ENCODE results near the gene SLC35F2. TPM values are rescaled to one million over a fixed set of nuclear protein-coding genes. Genes with fewer than 3 reads are reported as not detected.
"Not testable (repeated sequence)": the region's sequence is repeated elsewhere in the genome, so short reads cannot be mapped to it uniquely, and the experiment has no call there.

SLC35F2 gene
- total RNA-seq, 1 donor from 2014 or later = 29.8 TPM

DNA sequence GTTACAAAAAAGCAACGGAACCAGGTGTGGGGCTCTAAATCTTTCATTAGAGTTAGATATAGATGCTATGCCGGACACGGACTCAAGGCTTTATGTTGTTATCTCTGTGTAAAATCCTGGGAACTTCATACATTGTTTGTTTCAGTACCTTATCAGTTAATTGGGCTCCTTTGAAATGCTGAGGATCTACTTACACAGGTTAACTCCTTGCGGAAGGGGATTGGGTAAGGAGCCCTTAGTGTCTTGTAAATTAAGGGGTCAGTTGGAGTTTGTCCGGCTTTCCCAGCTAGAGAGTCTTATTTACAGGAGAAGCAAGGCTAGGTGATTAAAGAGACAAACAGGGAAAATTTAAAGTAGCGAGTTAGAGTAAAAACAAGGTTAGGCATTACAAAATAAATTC, 24.7 kb downstream of the SLC35F2 start:
- H3K27me3 Mint-ChIP-seq (ENCODE audit: low read depth); H3K36me3 Mint-ChIP-seq (ENCODE audit: low read depth); H3K27ac Mint-ChIP-seq; DNase-seq (ENCODE audit: low spot score); H3K9me3 Mint-ChIP-seq; H3K4me3 Mint-ChIP-seq (ENCODE audit: low read depth); intact Hi-C loops (cut with micrococcal nuclease): not testable (repeated sequence)
- H3K4me1 Mint-ChIP-seq (ENCODE audit: low read depth) = peaks cover 25% of the 10 kb centered on the region

DNA sequence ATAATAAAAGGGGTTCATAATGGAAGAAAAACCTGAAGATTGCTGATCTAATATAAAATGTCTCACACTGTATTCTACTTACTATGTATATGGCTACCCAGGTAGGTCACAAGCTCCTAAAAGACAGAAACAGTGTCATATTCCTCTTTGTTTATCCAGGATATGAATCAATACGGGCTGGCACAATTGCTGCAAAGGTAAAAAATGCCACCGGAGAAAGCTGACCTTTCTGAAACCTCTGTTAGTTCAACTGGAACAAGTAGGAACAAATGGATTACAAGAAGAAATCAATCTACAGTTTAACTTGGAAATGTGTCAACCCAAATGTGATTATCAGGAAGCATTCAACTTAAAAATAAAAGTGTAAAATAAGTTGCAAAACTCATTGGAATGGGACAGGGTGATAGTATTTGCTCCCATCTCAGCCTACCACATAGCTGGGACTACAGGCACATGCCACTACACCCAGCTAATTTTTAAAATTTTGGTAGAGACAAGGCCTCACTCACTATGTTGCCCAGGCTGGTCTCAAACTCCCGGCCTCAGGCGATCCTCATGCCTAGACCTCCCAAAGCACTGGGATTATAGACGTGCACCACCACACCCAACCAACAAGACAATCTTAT, 27.6 kb downstream of the SLC35F2 start:
- intact Hi-C loops (cut with micrococcal nuclease) = no loop called here
- H3K4me3 Mint-ChIP-seq (ENCODE audit: low read depth) = no peak overlapping the region

DNA sequence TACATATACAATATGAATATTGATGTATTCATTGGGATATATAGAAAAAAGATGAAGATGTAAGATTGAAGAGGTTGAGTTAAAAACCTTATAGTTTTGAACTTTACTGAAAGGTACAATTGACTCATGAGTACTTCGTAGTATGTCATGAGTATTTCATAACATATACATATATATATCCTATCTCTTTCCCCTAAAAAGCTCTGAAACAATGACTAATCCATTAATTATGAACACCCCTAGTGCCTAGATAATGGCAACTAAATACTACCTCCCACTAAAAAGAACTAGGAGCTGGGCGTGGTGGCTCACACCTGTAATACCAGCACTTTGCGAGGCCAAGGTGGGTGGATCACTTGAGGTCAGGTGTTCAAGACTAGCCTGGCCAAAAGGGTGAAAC, 31.5 kb downstream of the SLC35F2 start:
- H3K36me3 Mint-ChIP-seq (ENCODE audit: low read depth) = peaks cover 3% of the 10 kb centered on the region
- intact Hi-C loops (cut with micrococcal nuclease) = loop anchor here (2.0 kb wide), 1 partner anchor 14 kb away; no protein-coding TSS in a partner anchor

More for the DNA sequence above, 27.6 kb downstream of the SLC35F2 start:
- peaks cover 14% of the 10 kb centered on the region for H3K4me1 Mint-ChIP-seq (ENCODE audit: low read depth)
- no peak for DNase-seq (ENCODE audit: low spot score)
- no peak overlapping the region for H3K27ac Mint-ChIP-seq
- H3K36me3 Mint-ChIP-seq (ENCODE audit: low read depth) = peaks cover 3% of the 10 kb centered on the region
- H3K27me3 Mint-ChIP-seq (ENCODE audit: low read depth) = no peaks in the 10 kb centered on the region
- H3K9me3 Mint-ChIP-seq = no peaks in the 10 kb centered on the region

DNA sequence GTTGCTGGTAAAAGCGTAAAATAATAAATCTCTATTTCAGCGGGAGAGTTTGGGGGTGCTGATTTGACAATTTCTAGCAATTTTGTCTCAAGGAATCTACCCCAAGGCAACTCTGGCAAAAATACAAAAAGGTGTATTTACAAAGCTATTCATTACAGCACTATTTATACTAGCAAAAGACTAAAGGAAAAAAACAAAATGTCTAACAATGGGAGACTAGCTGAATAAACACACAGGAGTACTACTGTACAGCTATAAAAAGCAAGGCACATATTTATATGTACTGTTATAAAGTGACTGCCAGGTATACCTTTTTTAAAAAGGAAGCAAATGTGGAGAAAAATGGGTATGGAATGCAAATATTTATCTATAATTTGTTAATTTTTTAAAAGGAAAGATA, 32.7 kb downstream of the SLC35F2 start:
- no peaks in the 10 kb centered on the region for H3K36me3 Mint-ChIP-seq (ENCODE audit: low read depth)
- H3K27ac Mint-ChIP-seq = no peak overlapping the region
- no peak for DNase-seq (ENCODE audit: low spot score)
- no peak overlapping the region for H3K4me3 Mint-ChIP-seq (ENCODE audit: low read depth)
- intact Hi-C loops (cut with micrococcal nuclease) = loop anchor here (2.0 kb wide), 1 partner anchor 15 kb away; no protein-coding TSS in a partner anchor
- no peaks in the 10 kb centered on the region for H3K27me3 Mint-ChIP-seq (ENCODE audit: low read depth)
- peaks cover 5% of the 10 kb centered on the region for H3K4me1 Mint-ChIP-seq (ENCODE audit: low read depth)
- no peaks in the 10 kb centered on the region for H3K9me3 Mint-ChIP-seq

More for the DNA sequence above, 31.5 kb downstream of the SLC35F2 start:
- Mint-ChIP-seq H3K27ac (no peak overlapping the region), H3K9me3 (no peaks in the 10 kb centered on the region), H3K4me1 (ENCODE audit: low read depth) (peaks cover 8% of the 10 kb centered on the region), H3K27me3 (ENCODE audit: low read depth) (no peaks in the 10 kb centered on the region), H3K4me3 (ENCODE audit: low read depth) (no peak overlapping the region)
- no peak for DNase-seq (ENCODE audit: low spot score)

GRCh38 chr11:107824668-107825369, 33.8 kb downstream of the SLC35F2 start:
- Mint-ChIP-seq H3K4me3 (ENCODE audit: low read depth) (no peak overlapping the region), H3K27me3 (ENCODE audit: low read depth) (no peaks in the 10 kb centered on the region), H3K27ac (no peak overlapping the region), H3K4me1 (ENCODE audit: low read depth) (peaks cover 5% of the 10 kb centered on the region), H3K36me3 (ENCODE audit: low read depth) (no peaks in the 10 kb centered on the region), H3K9me3 (no peaks in the 10 kb centered on the region)
- no peak for DNase-seq (ENCODE audit: low spot score)
- intact Hi-C loops (cut with micrococcal nuclease) = no loop called here

GRCh38 chr11:107821199-107821927, 37.2 kb downstream of the SLC35F2 start:
- no peaks in the 10 kb centered on the region for H3K27me3 Mint-ChIP-seq (ENCODE audit: low read depth)
- DNase-seq (ENCODE audit: low spot score) = no peak
- H3K9me3 Mint-ChIP-seq = no peaks in the 10 kb centered on the region
- no peaks in the 10 kb centered on the region for H3K36me3 Mint-ChIP-seq (ENCODE audit: low read depth)
- no peak overlapping the region for H3K4me3 Mint-ChIP-seq (ENCODE audit: low read depth)
- no peak overlapping the region for H3K27ac Mint-ChIP-seq
- H3K4me1 Mint-ChIP-seq (ENCODE audit: low read depth) = peaks cover 5% of the 10 kb centered on the region
- intact Hi-C loops (cut with micrococcal nuclease) = no loop called here

GRCh38 chr11:107819361-107820014, 39.1 kb downstream of the SLC35F2 start:
- Mint-ChIP-seq H3K4me3 (ENCODE audit: low read depth) (no peak overlapping the region), H3K4me1 (ENCODE audit: low read depth) (peaks cover 5% of the 10 kb centered on the region), H3K9me3 (no peaks in the 10 kb centered on the region), H3K36me3 (ENCODE audit: low read depth) (no peaks in the 10 kb centered on the region), H3K27me3 (ENCODE audit: low read depth) (no peaks in the 10 kb centered on the region), H3K27ac (no peak overlapping the region)
- intact Hi-C loops (cut with micrococcal nuclease) = no loop called here
- DNase-seq (ENCODE audit: low spot score) = no peak

- Mint-ChIP-seq H3K27me3 (ENCODE audit: low read depth) (no peaks in the 10 kb centered on the region), H3K9me3 (no peaks in the 10 kb centered on the region), H3K4me3 (ENCODE audit: low read depth) (no peak overlapping the region), H3K4me1 (ENCODE audit: low read depth) (peaks cover 3% of the 10 kb centered on the region), H3K27ac (no peak overlapping the region), H3K36me3 (ENCODE audit: low read depth) (no peaks in the 10 kb centered on the region)
- intact Hi-C loops (cut with micrococcal nuclease) = no loop called here
- DNase-seq (ENCODE audit: low spot score) = no peak
Observed at GRCh38 chr11:107818491-107818890, 40.1 kb downstream of the SLC35F2 start.

- Mint-ChIP-seq H3K4me1 (ENCODE audit: low read depth) (peaks cover 3% of the 10 kb centered on the region), H3K9me3 (no peaks in the 10 kb centered on the region), H3K27ac (no peak overlapping the region), H3K27me3 (ENCODE audit: low read depth) (no peaks in the 10 kb centered on the region), H3K36me3 (ENCODE audit: low read depth) (peaks cover 6% of the 10 kb centered on the region), H3K4me3 (ENCODE audit: low read depth) (no peak overlapping the region)
- intact Hi-C loops (cut with micrococcal nuclease) = no loop called here
- DNase-seq (ENCODE audit: low spot score) = no peak
Observed at GRCh38 chr11:107816028-107816427, 42.6 kb downstream of the SLC35F2 start.

DNA sequence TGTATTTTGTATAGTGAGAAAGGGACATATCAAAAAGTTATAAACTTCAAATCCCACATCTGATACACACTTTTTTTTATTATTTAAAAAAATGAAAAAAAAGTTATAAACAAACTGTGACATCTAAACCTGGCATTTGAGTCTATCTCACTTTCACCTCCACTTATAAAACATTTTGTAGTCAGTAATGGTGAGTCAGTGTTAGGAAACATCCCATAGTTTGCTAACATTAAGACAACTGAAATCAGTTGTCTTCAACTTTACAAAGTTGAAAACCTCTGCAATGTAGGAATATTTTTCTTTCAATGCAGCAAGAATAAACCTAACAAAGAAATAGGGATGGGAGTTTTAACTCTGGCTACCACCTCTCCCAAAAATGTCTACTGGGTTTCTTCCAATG, 47.7 kb downstream of the SLC35F2 start:
- intact Hi-C loops (cut with micrococcal nuclease) = no loop called here
- Mint-ChIP-seq H3K9me3 (no peaks in the 10 kb centered on the region), H3K36me3 (ENCODE audit: low read depth) (peaks cover 41% of the 10 kb centered on the region), H3K27ac (no peak overlapping the region), H3K27me3 (ENCODE audit: low read depth) (no peaks in the 10 kb centered on the region), H3K4me1 (ENCODE audit: low read depth) (no peaks in the 10 kb centered on the region), H3K4me3 (ENCODE audit: low read depth) (no peak overlapping the region)
- DNase-seq (ENCODE audit: low spot score) = no peak

DNA sequence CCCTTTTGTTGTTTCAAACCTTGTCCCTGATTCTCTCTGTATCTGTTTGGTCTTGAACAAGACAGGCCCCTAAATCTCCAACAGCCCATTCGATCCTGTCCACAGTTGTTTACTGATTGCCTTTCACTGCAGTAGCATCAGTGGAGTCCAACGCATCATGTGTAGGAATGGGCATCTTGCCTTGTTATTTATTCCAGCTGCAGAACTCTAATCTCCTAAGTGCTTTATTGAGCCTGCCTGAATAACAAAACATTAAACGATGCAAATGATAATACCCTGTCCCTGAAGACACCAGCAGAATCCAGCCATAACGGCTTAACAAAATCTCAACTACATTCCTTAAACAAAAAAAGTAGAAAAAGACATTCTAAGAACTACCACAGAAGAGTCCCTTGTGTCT, 50.1 kb downstream of the SLC35F2 start:
- Mint-ChIP-seq H3K4me1 (ENCODE audit: low read depth) (no peaks in the 10 kb centered on the region), H3K9me3 (no peaks in the 10 kb centered on the region), H3K27me3 (ENCODE audit: low read depth) (no peaks in the 10 kb centered on the region), H3K36me3 (ENCODE audit: low read depth) (peaks cover 49% of the 10 kb centered on the region), H3K4me3 (ENCODE audit: low read depth) (no peak overlapping the region), H3K27ac (no peak overlapping the region)
- no peak for DNase-seq (ENCODE audit: low spot score)
- intact Hi-C loops (cut with micrococcal nuclease) = no loop called here

DNA sequence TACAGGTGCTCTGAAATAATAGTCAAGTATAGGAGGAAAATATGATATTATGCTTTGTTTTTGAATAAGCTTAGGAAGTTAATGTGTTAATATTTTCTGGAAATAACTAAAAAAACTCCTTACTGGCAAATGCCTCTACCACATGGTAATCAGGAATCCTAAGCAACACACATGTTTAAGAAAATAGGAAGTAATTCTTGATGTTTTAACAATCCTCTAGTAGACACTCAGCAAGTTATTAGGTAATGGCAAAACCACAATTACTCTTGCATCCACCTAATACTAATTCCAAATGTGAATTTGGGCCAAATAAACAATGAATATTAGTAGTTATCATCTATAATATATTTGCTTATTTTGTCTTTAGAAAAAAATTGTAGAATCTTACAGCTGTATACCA, 53.6 kb downstream of the SLC35F2 start:
- intact Hi-C loops (cut with micrococcal nuclease) = no loop called here
- Mint-ChIP-seq H3K36me3 (ENCODE audit: low read depth) (peaks cover 56% of the 10 kb centered on the region), H3K9me3 (no peaks in the 10 kb centered on the region), H3K27me3 (ENCODE audit: low read depth) (no peaks in the 10 kb centered on the region), H3K4me1 (ENCODE audit: low read depth) (no peaks in the 10 kb centered on the region), H3K4me3 (ENCODE audit: low read depth) (no peak overlapping the region), H3K27ac (no peak overlapping the region)
- DNase-seq (ENCODE audit: low spot score) = no peak

All from activated T-helper 2 cell treated with anti-CD3 and anti-CD28 coated beads, Interferon-gamma antibody, Interleukin-2, Interleukin-4, amounts not matched to agents 10 μg/mL and 5 μg/mL and 100 μg/mL, durations not matched to agents 14 hours and 24 hours and 36 hours (primary cell).